Brain microvascular endothelial cell (primary cell): ENCODE measurements around the gene UTP3.
"Not testable (repeated sequence)": the region's sequence is repeated elsewhere in the genome, so short reads cannot be mapped to it uniquely, and the experiment has no call there.

Experiments used
- DNase-seq: peaks from one replicate; pipeline ENCODE4 v3.0.0-alpha.2; 2020
- H3K27ac ChIP-seq: fragments of 250-450 bp; sonication (Bioruptor Pico); 2 replicates; pipeline ENCODE4 v1.5.1; 2020; ENCODE audit warnings: mild to moderate bottlenecking, moderate library complexity
- H3K27me3 ChIP-seq: fragments of 250-450 bp; sonication (Bioruptor Pico); replicated peaks from 2 replicates; pipeline ENCODE4 v1.5.1; 2020; ENCODE audit warnings: mild to moderate bottlenecking
- H3K36me3 ChIP-seq: fragments of 250-450 bp; sonication (Bioruptor Pico); replicated peaks from 2 replicates; pipeline ENCODE4 v1.5.1; 2020; ENCODE audit warnings: mild to moderate bottlenecking
- H3K4me3 ChIP-seq: 2 replicates; pipeline ENCODE4 v1.5.1; 2011; ENCODE audit warnings: low read depth, mild to moderate bottlenecking, control low read depth, low read length, moderate library complexity
- in situ Hi-C: cut with HindIII; loops from 2 replicates; pipeline ENCODE4 v1.10.0; 2017; ENCODE audit warnings: low sequenced_read_pairs, low pct_ligation_motif_present
- TF ChIP-seq, protein P1 (sequence below): IDR thresholded peaks from 2 replicates; pipeline ENCODE4 v1.5.1; 2011; ENCODE audit warnings: low read depth, mild to moderate bottlenecking, moderate library complexity, low read length, control low read depth, inconsistent platforms; ENCODE audit errors: missing control alignments

The UTP3 gene

DNA sequence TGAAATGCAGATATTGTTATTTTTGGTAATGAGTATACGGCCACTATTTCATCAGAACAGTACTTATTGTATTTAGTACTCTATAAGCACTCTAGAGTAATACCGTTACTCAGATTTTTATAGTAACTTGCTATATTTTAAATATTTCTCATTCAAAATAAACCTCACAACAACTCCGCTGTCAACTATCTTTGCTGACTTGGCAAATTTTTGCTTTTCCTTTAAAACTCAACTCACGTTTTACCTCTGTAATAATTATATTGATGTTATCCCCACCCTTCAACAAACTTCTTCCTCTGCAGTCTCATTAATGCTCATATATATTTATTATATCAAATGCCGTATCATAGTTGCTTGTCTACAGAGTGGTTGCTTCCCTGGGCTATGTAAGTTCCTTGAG lies 31.0 kb upstream of the UTP3 start:
- in situ Hi-C loops, result no loop called here

DNA sequence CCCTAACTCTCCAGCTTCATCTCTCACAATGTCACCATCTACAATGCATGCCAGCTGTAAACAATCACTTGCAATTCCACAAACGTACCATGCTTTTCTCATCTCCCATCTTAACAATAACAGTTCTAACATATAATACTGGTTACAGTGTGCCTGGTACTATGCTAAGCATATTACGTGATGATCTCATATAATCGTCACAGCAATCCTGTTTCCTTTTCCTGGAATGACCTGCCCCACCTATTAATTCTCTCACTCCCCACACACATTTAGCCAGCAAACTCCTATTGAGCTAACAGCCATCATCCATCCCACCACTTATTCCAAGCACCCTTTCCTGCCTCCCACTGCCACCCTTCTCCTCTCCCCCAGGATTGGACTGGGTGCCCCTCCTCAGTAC lies 29.9 kb upstream of the UTP3 start:
- no peak overlapping the region for H3K27ac ChIP-seq
- in situ Hi-C loops, result no loop called here
- no peak overlapping the region for H3K4me3 ChIP-seq
- no peaks in the 10 kb centered on the region for H3K36me3 ChIP-seq
- TF ChIP-seq, protein P1, sequence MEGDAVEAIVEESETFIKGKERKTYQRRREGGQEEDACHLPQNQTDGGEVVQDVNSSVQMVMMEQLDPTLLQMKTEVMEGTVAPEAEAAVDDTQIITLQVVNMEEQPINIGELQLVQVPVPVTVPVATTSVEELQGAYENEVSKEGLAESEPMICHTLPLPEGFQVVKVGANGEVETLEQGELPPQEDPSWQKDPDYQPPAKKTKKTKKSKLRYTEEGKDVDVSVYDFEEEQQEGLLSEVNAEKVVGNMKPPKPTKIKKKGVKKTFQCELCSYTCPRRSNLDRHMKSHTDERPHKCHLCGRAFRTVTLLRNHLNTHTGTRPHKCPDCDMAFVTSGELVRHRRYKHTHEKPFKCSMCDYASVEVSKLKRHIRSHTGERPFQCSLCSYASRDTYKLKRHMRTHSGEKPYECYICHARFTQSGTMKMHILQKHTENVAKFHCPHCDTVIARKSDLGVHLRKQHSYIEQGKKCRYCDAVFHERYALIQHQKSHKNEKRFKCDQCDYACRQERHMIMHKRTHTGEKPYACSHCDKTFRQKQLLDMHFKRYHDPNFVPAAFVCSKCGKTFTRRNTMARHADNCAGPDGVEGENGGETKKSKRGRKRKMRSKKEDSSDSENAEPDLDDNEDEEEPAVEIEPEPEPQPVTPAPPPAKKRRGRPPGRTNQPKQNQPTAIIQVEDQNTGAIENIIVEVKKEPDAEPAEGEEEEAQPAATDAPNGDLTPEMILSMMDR, result no peak
- no peaks in the 10 kb centered on the region for H3K27me3 ChIP-seq
- DNase-seq, result no peak

More for the DNA sequence above, 31.0 kb upstream of the UTP3 start:
- TF ChIP-seq, protein P1, result no peak
- DNase-seq, result no peak
- no peaks in the 10 kb centered on the region for H3K36me3 ChIP-seq
- H3K4me3 ChIP-seq, result no peak overlapping the region
- H3K27ac ChIP-seq, result no peak overlapping the region
- no peaks in the 10 kb centered on the region for H3K27me3 ChIP-seq

DNA sequence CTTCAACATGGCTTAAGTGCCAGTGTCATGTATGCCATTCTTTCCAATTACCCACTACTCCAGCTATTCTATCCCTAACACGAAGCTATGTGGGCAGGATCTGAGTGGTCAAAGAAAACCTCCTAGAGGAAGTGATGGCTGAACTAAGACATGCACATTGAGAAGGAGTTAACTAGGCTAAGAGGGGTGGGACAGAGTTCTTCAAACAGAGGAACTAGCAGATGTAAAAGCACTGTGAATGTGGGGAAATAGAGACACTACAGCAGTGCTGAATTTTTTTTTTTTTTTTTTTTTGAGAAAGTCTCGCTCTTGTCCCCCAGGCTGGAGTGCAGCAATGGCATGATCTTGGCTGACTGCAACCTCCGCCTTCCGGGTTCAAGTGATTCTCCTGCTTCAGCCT lies 28.2 kb upstream of the UTP3 start:
- TF ChIP-seq, protein P1, result no peak
- in situ Hi-C loops, result no loop called here
- no peak overlapping the region for H3K4me3 ChIP-seq
- no peaks in the 10 kb centered on the region for H3K36me3 ChIP-seq
- DNase-seq, result no peak
- H3K27me3 ChIP-seq, result no peaks in the 10 kb centered on the region
- no peak overlapping the region for H3K27ac ChIP-seq

DNA sequence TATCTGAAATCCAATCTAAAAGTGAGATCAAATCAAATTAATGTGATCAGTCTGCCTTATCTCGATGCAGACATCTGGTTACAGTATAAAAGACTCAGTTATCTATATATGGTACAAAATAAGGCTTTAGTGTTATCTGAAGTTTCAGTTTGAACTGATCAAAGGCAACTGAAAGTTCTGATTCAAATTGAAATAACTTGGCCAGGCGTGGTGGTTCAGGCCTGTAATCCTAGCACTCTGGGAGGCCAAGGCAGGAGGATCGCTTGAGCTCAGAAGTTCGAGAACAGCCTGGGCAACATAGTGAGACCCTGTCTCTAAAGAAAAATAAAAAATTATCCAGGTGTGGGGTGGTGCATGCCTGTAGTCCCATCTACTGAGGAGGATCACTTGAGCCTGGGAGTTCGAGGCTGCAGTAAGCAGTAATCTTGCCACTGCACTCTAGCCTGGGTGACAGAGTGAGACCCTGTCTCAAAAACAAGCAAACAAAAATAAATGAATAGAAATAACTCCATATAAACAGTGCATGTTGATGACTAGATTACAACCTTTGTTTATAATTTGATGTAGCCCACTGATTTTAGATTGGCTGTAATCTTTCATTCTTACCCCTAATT lies 26.9 kb upstream of the UTP3 start:
- H3K27me3 ChIP-seq, H3K4me3 ChIP-seq, DNase-seq, in situ Hi-C loops, H3K36me3 ChIP-seq, H3K27ac ChIP-seq: not testable (repeated sequence)

DNA sequence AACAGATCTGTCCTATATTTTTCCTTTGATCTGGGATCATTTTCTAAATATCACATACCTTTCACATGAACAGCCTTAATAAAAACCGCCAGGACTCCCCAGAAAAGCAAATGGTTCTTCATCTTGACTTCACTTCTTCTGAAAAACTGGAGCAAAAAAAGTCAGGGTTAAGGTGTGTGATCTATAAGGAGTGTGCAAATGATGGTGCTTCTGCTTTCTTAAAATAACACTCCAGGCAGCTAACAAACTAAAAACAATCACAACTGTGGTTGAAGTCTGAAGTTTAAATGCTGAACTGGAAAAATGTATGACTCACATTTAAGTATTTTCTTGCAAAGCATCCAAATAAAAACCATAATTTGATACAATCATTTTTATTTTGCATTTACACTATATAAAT lies 22.0 kb upstream of the UTP3 start, which contains the start of gene JCHAIN:
Gene JCHAIN, minus strand, starts transcription at position 140 of the 400 bp plus-strand sequence. Its CDS starts 18 bp downstream, at position 122.
- no peaks in the 10 kb centered on the region for H3K36me3 ChIP-seq
- no peak within 1 kb of the TSS for H3K4me3 ChIP-seq
- no peaks in the 10 kb centered on the region for H3K27me3 ChIP-seq
- in situ Hi-C loops, result no loop called here
- DNase-seq, result no peak
- TF ChIP-seq, protein P1, result no peak
- H3K27ac ChIP-seq, result no peak within 1 kb of the TSS

DNA sequence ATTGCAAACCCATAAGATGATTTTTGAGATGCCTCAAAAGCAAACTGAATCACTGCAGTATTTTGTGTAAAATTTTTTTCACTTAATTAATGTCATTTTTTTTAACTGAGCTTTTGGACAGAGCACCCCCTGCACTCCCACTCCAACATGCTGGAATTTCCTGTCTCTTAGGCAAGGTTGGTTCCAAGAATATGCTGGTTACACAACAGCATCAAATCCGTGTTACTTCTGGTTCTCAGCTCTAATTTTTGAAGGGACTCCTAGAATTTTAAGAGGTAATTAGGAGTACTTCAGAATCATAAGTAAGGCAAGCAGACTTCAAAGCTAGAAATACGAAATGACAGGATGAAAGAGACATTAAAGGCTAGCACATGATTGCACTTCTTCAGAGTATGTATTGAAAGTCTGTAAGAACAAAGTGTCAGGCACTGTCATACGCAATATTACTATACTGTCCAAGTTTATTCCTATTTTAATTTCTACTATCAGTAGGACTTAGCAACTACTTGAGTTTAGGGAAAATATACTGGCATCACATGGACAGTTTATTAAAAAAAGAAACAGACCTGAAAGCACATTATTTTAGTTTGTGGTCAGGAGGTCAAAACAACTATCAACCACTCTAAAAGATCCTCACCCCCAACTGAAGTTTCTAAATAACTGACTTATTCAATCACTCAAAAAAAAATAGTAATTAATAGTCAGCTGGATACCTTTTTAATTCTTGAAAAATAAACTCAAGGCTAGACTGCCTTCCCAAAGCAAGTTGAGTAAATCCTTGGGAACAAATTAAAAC lies 20.4 kb upstream of the UTP3 start:
- in situ Hi-C loops, result no loop called here
- H3K27ac ChIP-seq, result no peak overlapping the region
- TF ChIP-seq, protein P1, result no peak
- no peaks in the 10 kb centered on the region for H3K27me3 ChIP-seq
- no peak overlapping the region for H3K4me3 ChIP-seq
- H3K36me3 ChIP-seq, result no peaks in the 10 kb centered on the region
- DNase-seq, result no peak
